ENCODE data around the gene LRRK1.

GRCh38 chr15:101063212-101063611, 144.1 kb downstream of the LRRK1 start:
- TF ChIP-seq EZH2 (IDR thresholded peaks at IDR 0.05; ENCODE audit: borderline replicate concordance, insufficient read depth, low read depth, low read length, poor library complexity, severe bottlenecking), result no peak
- TF ChIP-seq, protein P1, sequence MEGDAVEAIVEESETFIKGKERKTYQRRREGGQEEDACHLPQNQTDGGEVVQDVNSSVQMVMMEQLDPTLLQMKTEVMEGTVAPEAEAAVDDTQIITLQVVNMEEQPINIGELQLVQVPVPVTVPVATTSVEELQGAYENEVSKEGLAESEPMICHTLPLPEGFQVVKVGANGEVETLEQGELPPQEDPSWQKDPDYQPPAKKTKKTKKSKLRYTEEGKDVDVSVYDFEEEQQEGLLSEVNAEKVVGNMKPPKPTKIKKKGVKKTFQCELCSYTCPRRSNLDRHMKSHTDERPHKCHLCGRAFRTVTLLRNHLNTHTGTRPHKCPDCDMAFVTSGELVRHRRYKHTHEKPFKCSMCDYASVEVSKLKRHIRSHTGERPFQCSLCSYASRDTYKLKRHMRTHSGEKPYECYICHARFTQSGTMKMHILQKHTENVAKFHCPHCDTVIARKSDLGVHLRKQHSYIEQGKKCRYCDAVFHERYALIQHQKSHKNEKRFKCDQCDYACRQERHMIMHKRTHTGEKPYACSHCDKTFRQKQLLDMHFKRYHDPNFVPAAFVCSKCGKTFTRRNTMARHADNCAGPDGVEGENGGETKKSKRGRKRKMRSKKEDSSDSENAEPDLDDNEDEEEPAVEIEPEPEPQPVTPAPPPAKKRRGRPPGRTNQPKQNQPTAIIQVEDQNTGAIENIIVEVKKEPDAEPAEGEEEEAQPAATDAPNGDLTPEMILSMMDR (IDR thresholded peaks at IDR 0.05), result no peak
